ENCODE results near the gene JAK1. TPM values are rescaled to one million over a fixed set of nuclear protein-coding genes. Genes with fewer than 3 reads are reported as not detected.
A peak's percentile ranks its signal among the peaks of the same experiment; 100 is the strongest.
"Not testable (repeated sequence)": the region's sequence is repeated elsewhere in the genome, so short reads cannot be mapped to it uniquely, and the experiment has no call there.

Gene JAK1
- total and polyA plus RNA-seq, 2 experiments from 2014 or later: 90.8 to 124 TPM

DNA sequence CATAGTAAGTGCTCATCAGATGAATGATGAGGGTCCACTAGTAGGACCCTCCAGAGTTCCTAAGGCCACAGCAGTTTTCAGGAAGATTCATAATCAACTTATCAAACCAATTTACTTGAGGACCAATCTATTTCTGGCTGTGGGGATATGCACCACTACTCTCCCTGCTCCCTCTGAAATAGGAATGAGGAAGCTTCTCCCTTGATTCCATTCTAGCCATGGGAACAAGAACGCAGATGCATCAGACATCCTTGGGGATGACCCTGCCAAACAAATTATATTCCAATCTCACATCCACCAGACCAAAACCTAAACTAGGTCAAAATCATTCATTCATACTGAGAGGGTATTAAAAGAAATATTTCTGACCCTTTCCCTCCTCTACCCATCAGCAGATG is 31.5 kb downstream of the JAK1 start:
- no peaks in the 10 kb centered on the region for H3K9me3 ChIP-seq (ENCODE audit: low read depth)
- H3F3A ChIP-seq (ENCODE audit: insufficient read depth): peaks cover 45% of the 10 kb centered on the region
- no peaks in the 10 kb centered on the region for H3K27me3 ChIP-seq (replicated peaks; ENCODE audit: insufficient read depth)
- peaks cover 84% of the 10 kb centered on the region for H3K79me2 ChIP-seq (ENCODE audit: insufficient read depth)
- in situ Hi-C loops (cut with MboI): no loop called here
- H3K4me3 ChIP-seq: peak overlapping the region; percentile 62
- no peaks in the 10 kb centered on the region for H4K20me1 ChIP-seq (ENCODE audit: insufficient read depth)
- no peaks in the 10 kb centered on the region for H3K9me2 ChIP-seq (ENCODE audit: insufficient read depth)
- H3K27ac ChIP-seq: peak overlapping the region; percentile 98
- H3K4me2 ChIP-seq (ENCODE audit: unreplicated experiment): peak overlapping the region; percentile 79
- WGBS, 2 experiments (ENCODE audit: low coverage in 1 of 2, low lambda C conversion rate in 2 of 2, missing lambda C conversion rate in 2 of 2): 100% methylated on average over 1 of the region's 1 CpG
- peak overlapping the region; percentile 42; the same call in 1 of the 2 replicates for H2AFZ ChIP-seq
- no peak for DNase-seq
- peak overlapping the region; percentile 87 for H3K9ac ChIP-seq
- H3K36me3 ChIP-seq (ENCODE audit: low read depth): no peaks in the 10 kb centered on the region
- TF ChIP-seq EZH2 (IDR thresholded peaks at IDR 0.05; ENCODE audit: insufficient read depth, poor library complexity, severe bottlenecking) (no peak), EZH2phosphoT487 (IDR thresholded peaks at IDR 0.05; ENCODE audit: insufficient read depth, low read depth) (no peak)
- H3K4me1 ChIP-seq (ENCODE audit: insufficient read depth): peaks cover 26% of the 10 kb centered on the region

DNA sequence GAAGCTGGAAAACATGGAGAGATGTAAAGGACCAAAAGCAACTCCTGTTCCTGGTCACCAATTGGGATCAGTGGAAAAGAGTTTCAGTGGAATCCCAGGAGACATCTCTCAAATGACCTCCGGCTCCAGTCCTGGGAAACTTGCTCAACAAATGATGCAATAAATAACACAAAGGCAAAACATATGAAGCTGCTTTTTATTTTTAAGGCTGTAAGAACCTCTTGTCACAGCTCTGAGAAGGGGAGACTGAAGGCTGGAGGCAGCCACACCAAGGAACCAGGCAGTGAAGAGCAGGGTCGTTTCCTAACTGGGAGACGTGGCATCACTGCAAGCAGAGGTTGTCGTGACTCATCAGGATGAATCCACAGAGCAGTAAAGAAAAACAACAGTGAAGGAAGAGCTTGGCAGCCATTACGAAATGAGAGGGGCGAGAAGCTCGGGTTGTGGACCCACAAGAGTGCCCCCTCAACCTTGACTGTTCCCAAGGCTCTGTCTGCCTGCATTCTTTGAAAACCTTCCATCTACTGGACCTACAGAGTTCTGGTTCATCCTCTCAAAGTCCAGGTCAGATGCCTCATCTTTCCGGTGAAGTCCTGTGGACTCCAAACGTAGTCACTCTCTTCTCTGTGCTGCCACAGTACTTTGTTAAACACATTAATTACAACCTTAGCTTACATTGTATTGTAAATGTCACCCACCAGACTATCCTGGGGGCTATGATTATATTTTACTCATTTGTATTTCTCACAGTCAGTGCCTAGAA is 32.1 kb downstream of the JAK1 start:
- H3K9me2 ChIP-seq (ENCODE audit: insufficient read depth): no peaks in the 10 kb centered on the region
- in situ Hi-C loops (cut with MboI): no loop called here
- peak overlapping the region; percentile 98 for H3K27ac ChIP-seq
- H3K4me3 ChIP-seq: peak overlapping the region; percentile 62
- no peaks in the 10 kb centered on the region for H3K9me3 ChIP-seq (ENCODE audit: low read depth)
- H2AFZ ChIP-seq: peak overlapping the region; percentile 42; the same call in 1 of the 2 replicates
- H3K27me3 ChIP-seq (replicated peaks; ENCODE audit: insufficient read depth): no peaks in the 10 kb centered on the region
- no peaks in the 10 kb centered on the region for H4K20me1 ChIP-seq (ENCODE audit: insufficient read depth)
- 10 to 13% methylated on average over 9 of the region's 9 CpGs for WGBS, 2 experiments (ENCODE audit: low coverage in 1 of 2, low lambda C conversion rate in 2 of 2, missing lambda C conversion rate in 2 of 2)
- H3K4me2 ChIP-seq (ENCODE audit: unreplicated experiment): peak overlapping the region; percentile 79
- no peaks in the 10 kb centered on the region for H3K36me3 ChIP-seq (ENCODE audit: low read depth)
- DNase-seq: peak; percentile 92
- peaks cover 26% of the 10 kb centered on the region for H3K4me1 ChIP-seq (ENCODE audit: insufficient read depth)
- H3K9ac ChIP-seq: peak overlapping the region; percentile 87
- H3F3A ChIP-seq (ENCODE audit: insufficient read depth): peaks cover 45% of the 10 kb centered on the region
- no peak for TF ChIP-seq EZH2phosphoT487 (IDR thresholded peaks at IDR 0.05; ENCODE audit: insufficient read depth, low read depth)
- no peak for TF ChIP-seq EZH2 (IDR thresholded peaks at IDR 0.05; ENCODE audit: insufficient read depth, poor library complexity, severe bottlenecking)
- peaks cover 84% of the 10 kb centered on the region for H3K79me2 ChIP-seq (ENCODE audit: insufficient read depth)

GRCh38 chr1:64933296-64934070 is 32.9 kb downstream of the JAK1 start:
- Histone ChIP-seq H3K9ac (peak overlapping the region; percentile 87), H3K9me2 (ENCODE audit: insufficient read depth) (no peaks in the 10 kb centered on the region), H2AFZ (no peak overlapping the region), H3K4me3 (peak overlapping the region; percentile 62), H3K9me3 (ENCODE audit: low read depth) (no peaks in the 10 kb centered on the region), H3K4me1 (ENCODE audit: insufficient read depth) (peaks cover 26% of the 10 kb centered on the region), H4K20me1 (ENCODE audit: insufficient read depth) (no peaks in the 10 kb centered on the region), H3K27ac (peak overlapping the region; percentile 98), H3F3A (ENCODE audit: insufficient read depth) (peaks cover 45% of the 10 kb centered on the region), H3K79me2 (ENCODE audit: insufficient read depth) (peaks cover 84% of the 10 kb centered on the region), H3K36me3 (ENCODE audit: low read depth) (no peaks in the 10 kb centered on the region), H3K4me2 (ENCODE audit: unreplicated experiment) (peak overlapping the region; percentile 79), H3K27me3 (replicated peaks; ENCODE audit: insufficient read depth) (no peaks in the 10 kb centered on the region)
- 1% methylated on average over 11 of the region's 11 CpGs for WGBS, 2 experiments (ENCODE audit: low coverage in 1 of 2, low lambda C conversion rate in 2 of 2, missing lambda C conversion rate in 2 of 2)
- in situ Hi-C loops (cut with MboI): no loop called here
- TF ChIP-seq EZH2phosphoT487 (IDR thresholded peaks at IDR 0.05; ENCODE audit: insufficient read depth, low read depth): 0 out of 2 replicates have a peak, but pooled peaks have one; percentile 30
- TF ChIP-seq EZH2 (IDR thresholded peaks at IDR 0.05; ENCODE audit: insufficient read depth, poor library complexity, severe bottlenecking): no peak
- peak; percentile 99 for DNase-seq

- H3K27ac ChIP-seq: peak overlapping the region; percentile 98
- H3K4me3 ChIP-seq: peak overlapping the region; percentile 62
- peak overlapping the region; percentile 79 for H3K4me2 ChIP-seq (ENCODE audit: unreplicated experiment)
- H4K20me1 ChIP-seq (ENCODE audit: insufficient read depth): no peaks in the 10 kb centered on the region
- no peaks in the 10 kb centered on the region for H3K9me2 ChIP-seq (ENCODE audit: insufficient read depth)
- peaks cover 84% of the 10 kb centered on the region for H3K79me2 ChIP-seq (ENCODE audit: insufficient read depth)
- H3K9me3 ChIP-seq (ENCODE audit: low read depth): no peaks in the 10 kb centered on the region
- no peak for TF ChIP-seq EZH2 (IDR thresholded peaks at IDR 0.05; ENCODE audit: insufficient read depth, poor library complexity, severe bottlenecking)
- no peak for TF ChIP-seq EZH2phosphoT487 (IDR thresholded peaks at IDR 0.05; ENCODE audit: insufficient read depth, low read depth)
- peaks cover 45% of the 10 kb centered on the region for H3F3A ChIP-seq (ENCODE audit: insufficient read depth)
- DNase-seq: no peak
- peaks cover 26% of the 10 kb centered on the region for H3K4me1 ChIP-seq (ENCODE audit: insufficient read depth)
- in situ Hi-C loops (cut with MboI): no loop called here
- WGBS, 2 experiments (ENCODE audit: low coverage in 1 of 2, low lambda C conversion rate in 2 of 2, missing lambda C conversion rate in 2 of 2): 1 to 6% methylated on average over 4 of the region's 4 CpGs
- no peaks in the 10 kb centered on the region for H3K27me3 ChIP-seq (replicated peaks; ENCODE audit: insufficient read depth)
- H3K9ac ChIP-seq: peak overlapping the region; percentile 87
- no peaks in the 10 kb centered on the region for H3K36me3 ChIP-seq (ENCODE audit: low read depth)
- no peak overlapping the region for H2AFZ ChIP-seq
These were observed 33.4 kb downstream of the JAK1 start for GRCh38 chr1:64932962-64933295.

- H3K9ac ChIP-seq; DNase-seq; H3K9me3 ChIP-seq (ENCODE audit: low read depth); H3K27me3 ChIP-seq (replicated peaks; ENCODE audit: insufficient read depth); in situ Hi-C loops (cut with MboI); H3K9me2 ChIP-seq (ENCODE audit: insufficient read depth); H3K4me2 ChIP-seq (ENCODE audit: unreplicated experiment); H3K4me3 ChIP-seq; H3K36me3 ChIP-seq (ENCODE audit: low read depth); H4K20me1 ChIP-seq (ENCODE audit: insufficient read depth); H2AFZ ChIP-seq; H3K27ac ChIP-seq: not testable (repeated sequence)
- peaks cover 84% of the 10 kb centered on the region for H3K79me2 ChIP-seq (ENCODE audit: insufficient read depth)
- peaks cover 26% of the 10 kb centered on the region for H3K4me1 ChIP-seq (ENCODE audit: insufficient read depth)
- peaks cover 37% of the 10 kb centered on the region for H3F3A ChIP-seq (ENCODE audit: insufficient read depth)
These were observed 35.7 kb downstream of the JAK1 start for GRCh38 chr1:64930640-64931039.

Measured in GM23248 (cell line).